ENCODE results near the gene GALNT18. TPM values are rescaled to one million over a fixed set of nuclear protein-coding genes. Genes with fewer than 3 reads are reported as not detected.

GALNT18 gene
- total and polyA plus RNA-seq, 2 experiments from 2014 or later, result 4.3 to 10.8 TPM

- ATAC-seq, result no peak
- Histone ChIP-seq H4K20me1 (replicated peaks; ENCODE audit: insufficient read depth) (no peaks in the 10 kb centered on the region), H3K4me2 (no peak overlapping the region), H3K27ac (ENCODE audit: low read depth) (no peak overlapping the region), H3K79me2 (replicated peaks; ENCODE audit: insufficient read depth) (no peaks in the 10 kb centered on the region), H3K9me2 (ENCODE audit: insufficient read depth) (peaks cover 20% of the 10 kb centered on the region), H3K4me3 (no peak overlapping the region), H2AFZ (no peak overlapping the region), H3K4me1 (ENCODE audit: insufficient read depth) (no peaks in the 10 kb centered on the region), H3F3A (replicated peaks; ENCODE audit: low read depth) (no peaks in the 10 kb centered on the region), H3K27me3 (ENCODE audit: insufficient read depth) (no peaks in the 10 kb centered on the region), H3K36me3 (ENCODE audit: insufficient read depth) (no peaks in the 10 kb centered on the region)
- Mint-ChIP-seq H3K36me3 (ENCODE audit: low read depth) (no peaks in the 10 kb centered on the region), H3K4me3 (no peak overlapping the region), H3K4me1 (peaks cover 3% of the 10 kb centered on the region; the same call in 2 of the 3 replicates), H3K27me3 (ENCODE audit: insufficient read depth, low read depth, poor library complexity) (no peaks in the 10 kb centered on the region), H3K9me3 (no peaks in the 10 kb centered on the region), H3K27ac (no peak overlapping the region; the same call in 1 of the 2 replicates)
- TF ChIP-seq EZH2phosphoT487 (IDR thresholded peaks at IDR 0.05; ENCODE audit: unreplicated experiment) (no peak), ETS1 (IDR thresholded peaks at IDR 0.05) (no peak), NANOG (IDR thresholded peaks at IDR 0.05; ENCODE audit: borderline replicate concordance) (no peak), STAT1 (IDR thresholded peaks at IDR 0.05; ENCODE audit: unreplicated experiment) (no peak)
- DNase-seq (ENCODE audit: low spot score), result no peak
These were observed 58.4 kb downstream of the GALNT18 start for GRCh38 chr11:11563200-11563975.

- Histone ChIP-seq H3K4me1 (ENCODE audit: insufficient read depth) (no peaks in the 10 kb centered on the region), H3K36me3 (ENCODE audit: insufficient read depth) (no peaks in the 10 kb centered on the region), H3K4me2 (no peak overlapping the region), H2AFZ (no peak overlapping the region), H3K9me2 (ENCODE audit: insufficient read depth) (peaks cover 19% of the 10 kb centered on the region), H3K79me2 (replicated peaks; ENCODE audit: insufficient read depth) (no peaks in the 10 kb centered on the region), H3K4me3 (no peak overlapping the region), H4K20me1 (replicated peaks; ENCODE audit: insufficient read depth) (no peaks in the 10 kb centered on the region), H3K27ac (ENCODE audit: low read depth) (no peak overlapping the region), H3F3A (replicated peaks; ENCODE audit: low read depth) (no peaks in the 10 kb centered on the region), H3K27me3 (ENCODE audit: insufficient read depth) (no peaks in the 10 kb centered on the region)
- Mint-ChIP-seq H3K27me3 (ENCODE audit: insufficient read depth, low read depth, poor library complexity) (no peaks in the 10 kb centered on the region), H3K4me3 (no peak overlapping the region), H3K27ac (no peak overlapping the region), H3K36me3 (ENCODE audit: low read depth) (no peaks in the 10 kb centered on the region), H3K4me1 (peaks cover 3% of the 10 kb centered on the region), H3K9me3 (no peaks in the 10 kb centered on the region)
- DNase-seq (ENCODE audit: low spot score) (no peak), ATAC-seq (no peak)
- no peak for TF ChIP-seq EZH2phosphoT487 (IDR thresholded peaks at IDR 0.05; ENCODE audit: unreplicated experiment)
- no peak for TF ChIP-seq CTCF (conservative IDR thresholded peaks at IDR 0.05; ENCODE audit: low read depth in 2 of 2)
- TF ChIP-seq ZNF331 (CRISPR knock-in tag; IDR thresholded peaks at IDR 0.05; ENCODE audit: low read depth), result no peak
These were observed 59.8 kb downstream of the GALNT18 start for GRCh38 chr11:11561991-11562390.

GRCh38 chr11:11558826-11559225 lies 63.0 kb downstream of the GALNT18 start:
- H3K9me3 Mint-ChIP-seq, result no peaks in the 10 kb centered on the region
- H3K36me3 ChIP-seq (ENCODE audit: insufficient read depth), result no peaks in the 10 kb centered on the region
- H3K4me1 ChIP-seq (ENCODE audit: insufficient read depth), result no peaks in the 10 kb centered on the region
- H2AFZ ChIP-seq, result no peak overlapping the region
- no peaks in the 10 kb centered on the region for H3K79me2 ChIP-seq (replicated peaks; ENCODE audit: insufficient read depth)
- H3K27ac ChIP-seq (ENCODE audit: low read depth), result no peak overlapping the region
- TF ChIP-seq CTCF (conservative IDR thresholded peaks at IDR 0.05; ENCODE audit: low read depth in 2 of 2), result no peak
- TF ChIP-seq ZNF114 (CRISPR knock-in tag; IDR thresholded peaks at IDR 0.05), result no peak
- no peak for TF ChIP-seq STAT1 (IDR thresholded peaks at IDR 0.05; ENCODE audit: unreplicated experiment)
- no peak for TF ChIP-seq EZH2phosphoT487 (IDR thresholded peaks at IDR 0.05; ENCODE audit: unreplicated experiment)
- no peak for TF ChIP-seq CREB1 (CRISPR knock-in tag; IDR thresholded peaks at IDR 0.05; ENCODE audit: low read depth)
- TF ChIP-seq NANOG (IDR thresholded peaks at IDR 0.05; ENCODE audit: borderline replicate concordance), result no peak
- no peak for TF ChIP-seq POLR2AphosphoS5 (IDR thresholded peaks at IDR 0.05; ENCODE audit: low read depth)
- no peak for TF ChIP-seq JUNB (IDR thresholded peaks at IDR 0.05; ENCODE audit: unreplicated experiment)
- TF ChIP-seq ZNF331 (CRISPR knock-in tag; IDR thresholded peaks at IDR 0.05; ENCODE audit: low read depth), result no peak
- H3K4me2 ChIP-seq, result no peak overlapping the region
- no peaks in the 10 kb centered on the region; the same call in 2 of the 3 replicates for H3K4me1 Mint-ChIP-seq
- H3K27me3 ChIP-seq (ENCODE audit: insufficient read depth), result no peaks in the 10 kb centered on the region
- H4K20me1 ChIP-seq (replicated peaks; ENCODE audit: insufficient read depth), result no peaks in the 10 kb centered on the region
- peaks cover 3% of the 10 kb centered on the region; the same call in 1 of the 2 replicates for H3K9me2 ChIP-seq (ENCODE audit: insufficient read depth)
- peak; percentile 46 for ATAC-seq
- no peaks in the 10 kb centered on the region for H3K27me3 Mint-ChIP-seq (ENCODE audit: insufficient read depth, low read depth, poor library complexity)
- no peaks in the 10 kb centered on the region for H3F3A ChIP-seq (replicated peaks; ENCODE audit: low read depth)
- no peak overlapping the region for H3K4me3 ChIP-seq
- no peak overlapping the region for H3K4me3 Mint-ChIP-seq
- H3K27ac Mint-ChIP-seq, result no peak overlapping the region
- no peak for DNase-seq (ENCODE audit: low spot score)
- H3K36me3 Mint-ChIP-seq (ENCODE audit: low read depth), result no peaks in the 10 kb centered on the region
